GM19452 (cell line): ENCODE results near the gene KPNA1.
"Not testable (repeated sequence)": the region's sequence is repeated elsewhere in the genome, so short reads cannot be mapped to it uniquely, and the experiment has no call there.

Experiments
- ATAC-seq: cut with Tn5 transposase; IDR thresholded peaks from one replicate; pipeline ENCODE4 v1.9.1; 2021; ENCODE audit not compliant: unreplicated experiment

Gene KPNA1

GRCh38 chr3:122520861-122521260 is 6.1 kb upstream of the KPNA1 start:
- no peak for ATAC-seq

GRCh38 chr3:122519693-122520092 is 5.0 kb upstream of the KPNA1 start:
- no peak for ATAC-seq

- ATAC-seq, result no peak
These were observed 2.2 kb upstream of the KPNA1 start for GRCh38 chr3:122516846-122517360.

GRCh38 chr3:122515870-122516269 is 1.1 kb upstream of the KPNA1 start:
- ATAC-seq, result no peak

- no peak for ATAC-seq
These were observed 305 bp upstream of the KPNA1 start for GRCh38 chr3:122515020-122515468.

- no peak for ATAC-seq
These were observed 1.2 kb downstream of the KPNA1 start for GRCh38 chr3:122513386-122514122.

GRCh38 chr3:122512284-122512683 is 2.5 kb downstream of the KPNA1 start:
- no peak for ATAC-seq

GRCh38 chr3:122510878-122511535 is 3.7 kb downstream of the KPNA1 start:
- ATAC-seq, result no peak

GRCh38 chr3:122508944-122509343 is 5.8 kb downstream of the KPNA1 start:
- ATAC-seq, result not testable (repeated sequence)

GRCh38 chr3:122508135-122508914 is 6.4 kb downstream of the KPNA1 start:
- no peak for ATAC-seq

- no peak for ATAC-seq
These were observed 8.3 kb downstream of the KPNA1 start for GRCh38 chr3:122506450-122506849.

- ATAC-seq, result no peak
These were observed 9.1 kb downstream of the KPNA1 start for GRCh38 chr3:122505676-122506075.

GRCh38 chr3:122502941-122503340 is 11.8 kb downstream of the KPNA1 start:
- ATAC-seq, result no peak

- ATAC-seq, result no peak
These were observed 12.6 kb downstream of the KPNA1 start for GRCh38 chr3:122502139-122502538.

GRCh38 chr3:122500964-122501363 is 13.8 kb downstream of the KPNA1 start:
- not testable (repeated sequence) for ATAC-seq

- no peak for ATAC-seq
These were observed 16.6 kb downstream of the KPNA1 start for GRCh38 chr3:122498152-122498551.

GRCh38 chr3:122497425-122497824 is 17.3 kb downstream of the KPNA1 start:
- peak; percentile 84 for ATAC-seq

GRCh38 chr3:122496508-122496907 is 18.2 kb downstream of the KPNA1 start:
- ATAC-seq, result no peak

- ATAC-seq, result no peak
These were observed 21.4 kb downstream of the KPNA1 start for GRCh38 chr3:122493296-122493695.

- ATAC-seq, result no peak
These were observed 26.3 kb downstream of the KPNA1 start for GRCh38 chr3:122488262-122488973.

- no peak for ATAC-seq
These were observed 29.8 kb downstream of the KPNA1 start for GRCh38 chr3:122484985-122485384.
